Measurements from ENCODE around the gene SPON1.

GRCh38 chr11:14202251-14203196 lies 240.0 kb downstream of the SPON1 start:
- no peak for TF ChIP-seq TAF1 (conservative IDR thresholded peaks at IDR 0.05)
- no peak for TF ChIP-seq JUND (IDR thresholded peaks at IDR 0.05)
- TF ChIP-seq CTCF (IDR thresholded peaks at IDR 0.05; ENCODE audit: low read depth, low read length, missing input control), result no peak
- TF ChIP-seq YY1 (IDR thresholded peaks at IDR 0.05), result no peak
- no peak for TF ChIP-seq RXRA (IDR thresholded peaks at IDR 0.05)
- no peak for TF ChIP-seq FOXA1 (IDR thresholded peaks at IDR 0.05)
- TF ChIP-seq REST (IDR thresholded peaks at IDR 0.05), result no peak
- TF ChIP-seq HNF4G (IDR thresholded peaks at IDR 0.05), result no peak
- TF ChIP-seq RAD21 (IDR thresholded peaks at IDR 0.05), result no peak
- TF ChIP-seq MAX (IDR thresholded peaks at IDR 0.05), result no peak
- no peak for TF ChIP-seq SP1 (IDR thresholded peaks at IDR 0.05)
